ENCODE results near the gene SP6. TPM values are rescaled to one million over a fixed set of nuclear protein-coding genes. Genes with fewer than 3 reads are reported as not detected.

The SP6 gene
- total and polyA plus RNA-seq, 5 donors from 2014 or later = 0.17 TPM; not detected in 4

DNA sequence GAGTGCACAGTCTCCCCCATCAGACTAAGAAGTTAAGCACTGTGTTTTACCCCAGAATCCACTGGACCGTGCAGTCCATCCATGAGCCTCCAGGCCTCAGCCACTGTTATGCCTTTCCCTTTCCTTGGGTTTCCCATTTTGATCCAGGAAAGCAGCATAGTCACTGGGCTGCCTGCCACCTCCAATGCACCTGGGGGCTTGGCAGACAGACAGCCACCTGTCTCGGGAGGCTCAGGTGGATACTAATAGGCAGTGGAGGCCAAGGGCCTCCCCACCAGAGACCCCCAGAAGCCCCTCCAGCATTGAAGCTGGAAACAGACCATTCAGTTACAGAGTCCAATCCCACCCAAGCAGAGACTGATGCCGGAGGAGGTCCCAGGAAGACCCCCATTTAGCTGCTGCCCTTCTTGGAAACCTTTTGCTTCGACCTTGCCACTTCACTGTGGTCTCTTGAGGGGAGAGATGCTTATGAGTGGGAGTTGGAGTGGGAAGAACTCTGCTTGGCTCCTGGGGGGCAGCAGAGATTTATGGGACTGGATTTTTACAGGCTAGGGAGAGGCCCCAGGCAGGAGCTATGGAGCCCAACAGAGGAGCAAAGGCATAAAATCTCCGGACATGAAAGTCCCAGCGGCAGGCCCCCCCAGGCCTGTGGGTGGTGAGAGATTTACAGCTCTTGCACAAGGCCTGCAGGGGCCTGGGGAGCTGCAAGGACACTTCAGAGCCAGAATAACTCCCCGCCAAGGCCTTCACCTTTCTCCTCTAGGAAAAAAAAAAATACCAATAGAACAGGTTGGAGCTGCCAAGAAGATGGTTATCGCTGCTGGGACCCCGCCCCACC lies 32.8 kb upstream of the SP6 start:
- Mint-ChIP-seq H3K4me3 (peak overlapping the region in 2 of 4 donors; percentile 2 to 61), H3K4me1 (peaks cover 0 to 42% (median 17%) of the 10 kb centered on the region in 4 donors), H3K36me3 (no peaks in the 10 kb centered on the region), H3K27me3 (peaks cover 10% of the 10 kb centered on the region), H3K9me3 (peaks cover 0 to 2% (median 0%) of the 10 kb centered on the region in 7 donors), H3K27ac (peak overlapping the region in 1 of 3 donors; percentile 88)
- H3K9me3 ChIP-seq (ENCODE audit: control insufficient read depth in 2 of 2, low read length in 2 of 2) = no peaks in the 10 kb centered on the region
- DNase-seq (no peak), ATAC-seq (ENCODE audit: low read depth in 2 of 2) (no peak)
- no peak overlapping the region for H3K4me3 ChIP-seq (ENCODE audit: low read depth, low read length)
- H3K4me1 ChIP-seq (ENCODE audit: control insufficient read depth, insufficient read depth, low read length, poor library complexity, severe bottlenecking) = peaks cover 32% of the 10 kb centered on the region
- no peaks in the 10 kb centered on the region for H3K27me3 ChIP-seq (ENCODE audit: control insufficient read depth, insufficient read depth, low read length)
- no peak overlapping the region for H3K27ac ChIP-seq (ENCODE audit: insufficient read depth, low read length, poor library complexity, severe bottlenecking)
- no peaks in the 10 kb centered on the region for H3K36me3 ChIP-seq (ENCODE audit: control insufficient read depth, insufficient read depth, low read length)

- Histone ChIP-seq H3K9me3 (ENCODE audit: control insufficient read depth in 2 of 2, low read length in 2 of 2) (no peaks in the 10 kb centered on the region), H3K27me3 (ENCODE audit: control insufficient read depth, insufficient read depth, low read length) (no peaks in the 10 kb centered on the region), H3K36me3 (ENCODE audit: control insufficient read depth, insufficient read depth, low read length) (no peaks in the 10 kb centered on the region), H3K4me1 (ENCODE audit: control insufficient read depth, insufficient read depth, low read length, poor library complexity, severe bottlenecking) (peaks cover 32% of the 10 kb centered on the region), H3K27ac (ENCODE audit: insufficient read depth, low read length, poor library complexity, severe bottlenecking) (no peak overlapping the region), H3K4me3 (ENCODE audit: low read depth, low read length) (no peak overlapping the region)
- ATAC-seq (ENCODE audit: low read depth in 2 of 2) (no peak), DNase-seq (no peak)
- H3K36me3 Mint-ChIP-seq = no peaks in the 10 kb centered on the region
- H3K27ac Mint-ChIP-seq = peak overlapping the region in 1 of 3 donors; percentile 88
- peaks cover 12% of the 10 kb centered on the region for H3K27me3 Mint-ChIP-seq
- peak overlapping the region in 3 of 4 donors; percentile 2 to 61 (median 20) for H3K4me3 Mint-ChIP-seq
- H3K4me1 Mint-ChIP-seq = peaks cover 0 to 42% (median 15%) of the 10 kb centered on the region in 4 donors
- peaks cover 0 to 2% (median 0%) of the 10 kb centered on the region in 7 donors for H3K9me3 Mint-ChIP-seq
Observed at GRCh38 chr17:47882695-47883588, 32.0 kb upstream of the SP6 start.

- Histone ChIP-seq H3K36me3 (ENCODE audit: control insufficient read depth, insufficient read depth, low read length) (no peaks in the 10 kb centered on the region), H3K27ac (ENCODE audit: insufficient read depth, low read length, poor library complexity, severe bottlenecking) (no peak overlapping the region), H3K27me3 (ENCODE audit: control insufficient read depth, insufficient read depth, low read length) (no peaks in the 10 kb centered on the region), H3K9me3 (ENCODE audit: control insufficient read depth in 2 of 2, low read length in 2 of 2) (no peaks in the 10 kb centered on the region), H3K4me1 (ENCODE audit: control insufficient read depth, insufficient read depth, low read length, poor library complexity, severe bottlenecking) (peaks cover 32% of the 10 kb centered on the region), H3K4me3 (ENCODE audit: low read depth, low read length) (no peak overlapping the region)
- ATAC-seq (ENCODE audit: low read depth in 2 of 2) = no peak
- Mint-ChIP-seq H3K9me3 (peaks cover 0 to 2% (median 0%) of the 10 kb centered on the region in 7 donors), H3K27ac (no peak overlapping the region), H3K4me3 (no peak overlapping the region), H3K27me3 (peaks cover 18% of the 10 kb centered on the region), H3K4me1 (peaks cover 0 to 42% (median 15%) of the 10 kb centered on the region in 4 donors), H3K36me3 (no peaks in the 10 kb centered on the region)
- no peak for DNase-seq
Observed at GRCh38 chr17:47882247-47882646, 31.3 kb upstream of the SP6 start.

DNA sequence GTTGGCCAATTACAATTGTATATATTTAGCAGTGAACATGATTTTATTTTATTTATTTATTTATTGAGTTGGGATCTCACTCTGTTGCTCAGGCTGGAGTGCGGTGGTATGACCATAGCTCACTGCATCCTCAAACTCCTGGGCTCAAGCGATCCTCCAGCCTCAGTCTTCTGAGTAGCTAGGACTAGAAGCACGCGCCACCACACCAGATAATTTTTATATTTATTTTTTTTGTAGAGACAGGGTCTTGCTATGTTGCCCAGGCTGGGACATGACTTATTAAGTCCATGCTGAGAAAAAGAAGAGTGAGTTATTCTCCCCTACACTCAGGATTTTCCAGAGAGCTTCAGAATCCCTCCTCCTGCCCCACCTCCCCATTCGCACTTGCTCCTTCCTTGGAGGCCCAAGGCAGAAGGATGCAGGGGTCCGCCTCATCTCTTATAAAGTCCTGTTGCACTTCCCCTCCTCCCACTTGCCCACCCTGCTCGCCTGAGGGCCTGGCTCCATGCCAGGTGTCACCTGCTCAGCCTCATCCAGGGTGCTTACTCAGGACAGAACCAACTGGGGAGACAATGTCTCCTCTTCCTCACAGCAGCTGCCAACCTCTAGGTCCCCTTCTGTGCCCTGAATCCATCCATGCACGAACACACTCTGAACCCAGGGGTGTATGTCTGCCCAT lies 29.0 kb upstream of the SP6 start:
- no peak overlapping the region for H3K27ac Mint-ChIP-seq
- H3K9me3 Mint-ChIP-seq = peaks cover 0 to 2% (median 0%) of the 10 kb centered on the region in 7 donors
- peaks cover 29% of the 10 kb centered on the region for H3K27me3 Mint-ChIP-seq
- no peak overlapping the region for H3K4me3 Mint-ChIP-seq
- Histone ChIP-seq H3K27ac (ENCODE audit: insufficient read depth, low read length, poor library complexity, severe bottlenecking) (no peak overlapping the region), H3K9me3 (ENCODE audit: control insufficient read depth in 2 of 2, low read length in 2 of 2) (no peaks in the 10 kb centered on the region), H3K36me3 (ENCODE audit: control insufficient read depth, insufficient read depth, low read length) (no peaks in the 10 kb centered on the region), H3K4me3 (ENCODE audit: low read depth, low read length) (no peak overlapping the region), H3K27me3 (ENCODE audit: control insufficient read depth, insufficient read depth, low read length) (no peaks in the 10 kb centered on the region), H3K4me1 (ENCODE audit: control insufficient read depth, insufficient read depth, low read length, poor library complexity, severe bottlenecking) (peaks cover 22% of the 10 kb centered on the region)
- H3K4me1 Mint-ChIP-seq = peaks cover 0 to 29% (median 11%) of the 10 kb centered on the region in 4 donors
- no peak for DNase-seq
- H3K36me3 Mint-ChIP-seq = no peaks in the 10 kb centered on the region
- no peak for ATAC-seq (ENCODE audit: low read depth in 2 of 2)

DNA sequence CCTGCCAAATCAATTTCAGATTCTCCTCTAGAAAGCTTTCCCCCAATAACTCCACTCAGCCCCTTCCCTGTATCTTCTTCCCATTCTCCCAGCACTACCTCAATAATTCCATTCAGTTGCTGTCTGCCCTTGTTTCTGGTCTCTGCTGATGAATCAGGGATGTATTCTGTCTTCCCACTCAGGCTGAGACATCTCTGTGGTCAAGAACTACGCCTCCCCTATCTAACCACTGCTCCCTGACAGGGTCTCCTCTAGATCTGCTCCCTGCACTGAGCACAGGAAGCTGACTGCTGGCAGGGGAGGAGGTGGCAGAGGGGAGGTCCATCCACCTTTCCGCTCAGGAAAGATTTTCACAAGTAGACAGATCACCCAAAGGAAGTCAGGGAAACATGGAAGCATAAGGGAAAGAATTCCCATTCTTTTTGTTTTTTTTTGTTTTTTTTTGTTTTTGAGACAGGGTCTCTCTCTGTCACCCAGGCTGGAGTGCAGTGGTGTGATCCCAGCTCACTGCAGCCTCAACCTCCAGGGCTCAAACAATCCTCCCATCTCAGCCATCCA lies 28.1 kb upstream of the SP6 start:
- Mint-ChIP-seq H3K27ac (no peak overlapping the region), H3K4me3 (no peak overlapping the region), H3K27me3 (peaks cover 37% of the 10 kb centered on the region), H3K4me1 (peaks cover 0 to 21% (median 8%) of the 10 kb centered on the region in 4 donors), H3K9me3 (peaks cover 0 to 2% (median 0%) of the 10 kb centered on the region in 7 donors), H3K36me3 (no peaks in the 10 kb centered on the region)
- no peaks in the 10 kb centered on the region for H3K36me3 ChIP-seq (ENCODE audit: control insufficient read depth, insufficient read depth, low read length)
- DNase-seq (no peak), ATAC-seq (ENCODE audit: low read depth in 2 of 2) (no peak)
- no peak overlapping the region for H3K4me3 ChIP-seq (ENCODE audit: low read depth, low read length)
- H3K9me3 ChIP-seq (ENCODE audit: control insufficient read depth in 2 of 2, low read length in 2 of 2) = no peaks in the 10 kb centered on the region
- H3K4me1 ChIP-seq (ENCODE audit: control insufficient read depth, insufficient read depth, low read length, poor library complexity, severe bottlenecking) = peaks cover 15% of the 10 kb centered on the region
- H3K27me3 ChIP-seq (ENCODE audit: control insufficient read depth, insufficient read depth, low read length) = no peaks in the 10 kb centered on the region
- no peak overlapping the region for H3K27ac ChIP-seq (ENCODE audit: insufficient read depth, low read length, poor library complexity, severe bottlenecking)

- Histone ChIP-seq H3K9me3 (ENCODE audit: control insufficient read depth in 2 of 2, low read length in 2 of 2) (no peaks in the 10 kb centered on the region), H3K27me3 (ENCODE audit: control insufficient read depth, insufficient read depth, low read length) (no peaks in the 10 kb centered on the region), H3K4me1 (ENCODE audit: control insufficient read depth, insufficient read depth, low read length, poor library complexity, severe bottlenecking) (peaks cover 8% of the 10 kb centered on the region), H3K36me3 (ENCODE audit: control insufficient read depth, insufficient read depth, low read length) (no peaks in the 10 kb centered on the region), H3K4me3 (ENCODE audit: low read depth, low read length) (no peak overlapping the region), H3K27ac (ENCODE audit: insufficient read depth, low read length, poor library complexity, severe bottlenecking) (no peak overlapping the region)
- Mint-ChIP-seq H3K4me1 (peaks cover 0 to 14% (median 4%) of the 10 kb centered on the region in 4 donors), H3K36me3 (no peaks in the 10 kb centered on the region), H3K27ac (no peak overlapping the region), H3K27me3 (peaks cover 40% of the 10 kb centered on the region), H3K4me3 (no peak overlapping the region), H3K9me3 (peaks cover 0 to 2% (median 0%) of the 10 kb centered on the region in 7 donors)
- DNase-seq = no peak
- ATAC-seq (ENCODE audit: low read depth in 2 of 2) = no peak
Observed at GRCh38 chr17:47878203-47879027, 27.5 kb upstream of the SP6 start.

All from CD4-positive, CD25-positive, alpha-beta regulatory T cell (primary cell).